Superior temporal gyrus (tissue), 1 donor: ENCODE measurements around the gene EML1.
"Not testable (repeated sequence)": the region's sequence is repeated elsewhere in the genome, so short reads cannot be mapped to it uniquely, and the experiment has no call there.

Experiments used
- DNase-seq: peaks from one replicate; pipeline ENCODE4 v3.0.0-alpha.2; 2016; ENCODE audit errors: extremely low spot score

EML1 gene

DNA sequence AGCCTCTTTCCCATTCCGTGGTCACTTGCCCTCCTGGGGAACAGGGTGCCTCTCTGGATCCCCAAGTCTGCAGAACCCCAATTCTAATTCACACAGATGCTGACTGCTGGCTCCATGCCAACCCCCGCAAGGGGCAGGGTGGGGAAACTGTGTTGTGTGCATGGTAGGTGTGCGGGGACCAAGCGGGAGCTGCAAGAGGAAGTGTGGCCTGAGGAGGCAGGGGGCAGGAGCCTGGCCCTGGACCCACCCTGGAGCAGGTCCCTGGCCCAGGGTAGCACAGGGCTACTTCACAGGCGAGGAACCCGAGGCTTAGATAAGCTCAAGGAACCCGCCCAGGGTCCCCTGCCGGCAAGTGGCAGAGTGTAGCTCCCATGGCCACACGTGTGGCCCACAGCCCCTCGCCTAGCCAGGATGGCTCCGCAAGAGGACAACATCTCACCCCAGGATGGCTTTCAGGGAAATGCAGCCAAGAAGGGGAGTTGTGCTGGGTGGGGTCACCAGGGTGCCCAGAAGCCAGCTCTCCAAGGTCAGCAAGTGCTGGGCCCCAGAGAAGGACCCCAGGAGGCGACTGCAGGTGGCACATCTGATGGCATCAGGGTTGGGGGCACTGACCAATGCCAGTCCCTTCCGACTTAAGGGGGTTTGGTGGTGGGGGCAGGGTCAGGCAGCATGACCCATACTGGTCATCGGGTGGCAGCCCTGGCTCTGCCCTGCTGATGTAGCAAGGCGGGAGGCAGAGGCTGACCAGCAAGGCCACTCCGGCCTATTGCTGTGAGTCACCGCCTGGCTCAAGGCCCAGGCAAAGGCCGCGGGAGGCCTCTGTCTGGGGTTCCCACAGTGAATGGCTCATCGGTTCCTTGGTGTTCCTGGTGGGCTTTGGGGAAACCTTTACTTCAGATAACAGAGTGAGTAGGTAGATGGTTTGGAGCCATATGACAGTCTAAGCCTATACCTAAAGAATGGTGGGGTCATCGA lies 37.3 kb upstream of the EML1 start:
- DNase-seq = peak; percentile 79

DNA sequence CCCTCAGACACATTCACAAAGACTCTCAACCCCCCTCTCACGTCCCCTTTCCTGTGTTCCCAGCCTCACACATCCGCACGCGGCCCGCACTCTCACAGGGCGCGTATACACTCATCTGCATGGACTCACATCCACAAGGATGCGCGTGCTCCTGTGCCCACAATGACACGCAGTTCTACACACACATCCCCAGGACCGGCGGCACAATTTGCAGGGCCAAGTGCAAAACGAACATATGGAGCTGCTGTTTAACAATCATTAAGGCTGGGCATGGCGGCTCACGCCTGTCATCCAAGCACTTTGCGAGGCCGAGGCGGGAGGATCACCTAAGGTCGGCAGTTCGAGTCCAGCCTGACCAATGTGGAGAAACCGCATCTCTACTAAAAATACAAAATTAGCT lies 36.4 kb upstream of the EML1 start:
- no peak for DNase-seq

DNA sequence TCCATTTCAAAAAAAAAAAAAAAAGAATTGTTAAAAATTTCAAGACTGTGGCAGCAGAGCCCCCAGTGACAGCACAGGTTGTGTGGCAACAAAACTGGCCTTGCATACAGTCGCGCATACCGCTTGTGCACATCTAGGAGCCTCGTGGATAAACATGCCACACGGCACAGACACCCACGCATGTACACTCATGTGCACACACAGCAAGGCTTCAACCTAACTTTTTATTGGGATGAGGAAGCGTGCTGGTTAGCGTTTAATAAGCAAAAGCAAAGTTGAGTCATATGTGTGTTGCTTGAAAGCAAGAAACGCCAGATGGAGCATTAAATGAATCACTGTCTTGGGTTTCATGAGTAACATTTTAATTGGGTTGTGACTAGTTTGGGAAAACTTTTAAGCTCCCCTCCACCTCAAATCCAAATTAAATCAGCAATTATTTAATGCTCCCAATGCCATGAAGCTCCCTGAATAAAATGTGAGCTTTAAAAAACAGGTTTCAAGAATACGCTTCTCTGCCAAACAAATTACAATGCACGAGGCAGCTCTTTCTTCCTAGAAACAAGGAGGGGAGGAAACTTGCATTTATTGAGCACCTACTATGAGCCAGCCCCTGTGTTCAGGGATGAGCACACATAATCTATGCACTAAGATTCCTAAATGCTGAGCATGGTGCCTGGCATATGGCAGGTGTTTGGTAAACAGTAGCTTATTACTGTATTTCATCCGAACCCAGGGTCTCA lies 35.7 kb upstream of the EML1 start:
- peak; percentile 57 for DNase-seq

DNA sequence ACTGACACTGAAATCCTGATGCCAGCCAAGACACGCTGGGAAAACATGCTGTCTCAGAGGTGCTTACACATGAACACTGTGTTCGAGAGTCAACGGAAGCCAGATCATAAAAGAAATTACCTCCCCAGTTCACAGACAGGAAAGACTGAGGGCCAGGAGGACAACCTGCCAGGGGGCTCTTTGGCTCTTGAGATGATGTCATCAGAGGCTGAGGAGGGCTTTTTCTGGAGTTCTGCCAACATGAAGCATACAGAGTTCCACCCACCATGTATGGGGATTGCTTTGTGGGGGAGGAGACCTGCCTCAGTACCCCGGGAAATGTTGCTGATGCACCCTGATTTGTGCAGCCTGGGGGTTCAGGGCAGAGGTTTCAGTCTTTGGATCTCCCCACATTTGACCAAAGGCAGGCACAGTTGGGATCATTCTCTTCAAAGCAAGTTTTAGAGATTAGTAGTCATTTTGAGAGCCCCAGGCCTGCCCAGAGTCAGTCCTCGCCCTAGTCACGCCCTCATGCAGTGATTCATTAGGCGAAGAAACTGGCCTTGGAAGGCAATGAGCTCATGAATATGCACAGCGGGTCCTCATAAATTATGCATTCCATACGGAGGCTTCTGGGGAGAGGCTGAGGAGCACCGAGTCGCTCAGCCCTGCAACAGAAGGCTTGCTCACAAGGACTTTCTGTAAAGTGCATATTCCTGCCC lies 34.9 kb upstream of the EML1 start:
- peak; percentile 30 for DNase-seq

DNA sequence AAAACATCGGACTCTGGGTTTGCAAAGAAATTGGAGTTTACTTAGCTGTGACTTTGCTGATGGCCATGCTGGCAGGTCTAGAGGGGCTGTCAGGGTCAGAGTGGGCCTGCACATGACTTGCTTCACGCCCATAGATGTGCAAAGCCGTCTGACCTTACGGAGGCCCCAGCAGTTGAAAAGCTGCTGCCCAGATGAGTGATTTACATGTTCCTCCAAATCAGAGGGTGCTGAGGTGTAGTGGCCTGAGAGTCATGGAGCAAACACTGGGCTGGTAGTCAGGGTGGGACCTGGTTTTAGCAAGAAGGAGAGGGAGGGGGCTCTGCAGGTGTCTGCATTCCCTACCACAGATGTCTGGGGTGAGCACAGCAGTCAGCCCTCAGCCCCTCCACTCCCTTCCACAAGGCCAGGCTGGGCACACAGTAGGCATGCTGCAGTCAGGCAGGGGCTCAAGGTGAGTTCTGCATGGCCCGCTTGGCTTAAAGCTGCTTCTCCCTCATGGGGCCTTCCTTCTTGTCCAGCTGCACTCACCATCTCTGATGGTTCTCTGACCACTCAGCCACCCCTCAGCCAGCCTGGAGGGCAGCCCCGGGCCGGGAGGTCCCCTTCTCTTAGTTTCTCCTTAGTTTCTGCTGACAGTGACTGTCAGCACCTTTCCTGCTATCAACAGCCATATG lies 34.2 kb upstream of the EML1 start:
- DNase-seq = no peak

DNA sequence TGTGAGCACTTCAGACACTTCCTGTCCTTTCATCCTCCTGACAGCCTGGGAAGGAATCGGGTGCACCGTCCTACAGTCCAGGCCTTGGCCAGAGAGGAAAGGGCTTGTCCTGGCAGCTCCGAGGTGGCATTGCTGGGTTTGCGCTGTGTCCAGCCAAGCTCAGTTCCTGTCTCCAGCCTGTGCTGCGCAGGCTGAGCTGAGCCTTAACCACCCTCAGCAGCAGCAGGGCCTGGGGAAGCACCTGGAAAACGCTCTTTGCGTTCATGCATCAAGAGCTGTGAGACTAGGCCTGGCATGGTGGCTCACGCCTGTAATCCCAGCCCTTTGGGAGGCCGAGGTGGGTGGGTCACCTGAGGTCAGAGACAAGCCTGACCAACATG lies 33.7 kb upstream of the EML1 start:
- no peak for DNase-seq

DNA sequence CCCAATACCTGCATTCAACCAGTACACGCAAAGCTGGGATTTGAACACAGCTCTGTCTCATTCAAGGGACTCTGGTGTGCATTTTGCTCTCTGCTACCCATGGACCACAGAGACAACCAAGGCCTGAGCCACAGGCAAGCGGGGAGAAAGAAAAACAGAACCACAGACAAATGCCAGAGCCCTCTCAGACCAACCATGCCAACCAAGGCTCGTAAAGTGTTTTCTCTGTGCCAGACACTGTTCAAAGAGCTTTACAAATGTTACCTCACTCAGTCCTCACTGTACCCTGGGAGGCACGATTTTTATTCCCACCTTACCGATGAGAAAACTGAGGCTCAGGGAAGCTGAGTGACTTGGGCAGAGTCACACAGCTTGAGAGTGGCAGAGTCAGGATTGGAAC lies 32.4 kb upstream of the EML1 start:
- no peak for DNase-seq

DNA sequence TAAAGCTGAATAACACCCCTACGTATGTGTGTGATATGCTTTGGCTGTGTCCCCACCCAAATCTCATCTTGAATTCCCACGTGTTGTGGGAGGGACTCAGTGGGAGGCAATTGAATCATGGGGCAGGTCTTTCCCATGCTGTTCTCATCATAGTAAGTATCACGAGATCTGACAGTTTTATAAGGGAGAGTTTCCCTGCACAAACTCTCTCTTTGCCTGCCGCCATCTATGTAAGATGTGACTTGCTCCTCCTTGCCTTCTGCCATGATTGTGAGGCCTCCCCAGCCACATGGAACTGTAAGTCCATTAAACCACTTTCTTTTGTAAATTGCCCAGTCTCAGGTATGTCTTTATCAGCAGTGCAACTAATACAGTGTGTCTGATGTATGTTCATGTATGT lies 30.3 kb upstream of the EML1 start:
- DNase-seq = not testable (repeated sequence)

DNA sequence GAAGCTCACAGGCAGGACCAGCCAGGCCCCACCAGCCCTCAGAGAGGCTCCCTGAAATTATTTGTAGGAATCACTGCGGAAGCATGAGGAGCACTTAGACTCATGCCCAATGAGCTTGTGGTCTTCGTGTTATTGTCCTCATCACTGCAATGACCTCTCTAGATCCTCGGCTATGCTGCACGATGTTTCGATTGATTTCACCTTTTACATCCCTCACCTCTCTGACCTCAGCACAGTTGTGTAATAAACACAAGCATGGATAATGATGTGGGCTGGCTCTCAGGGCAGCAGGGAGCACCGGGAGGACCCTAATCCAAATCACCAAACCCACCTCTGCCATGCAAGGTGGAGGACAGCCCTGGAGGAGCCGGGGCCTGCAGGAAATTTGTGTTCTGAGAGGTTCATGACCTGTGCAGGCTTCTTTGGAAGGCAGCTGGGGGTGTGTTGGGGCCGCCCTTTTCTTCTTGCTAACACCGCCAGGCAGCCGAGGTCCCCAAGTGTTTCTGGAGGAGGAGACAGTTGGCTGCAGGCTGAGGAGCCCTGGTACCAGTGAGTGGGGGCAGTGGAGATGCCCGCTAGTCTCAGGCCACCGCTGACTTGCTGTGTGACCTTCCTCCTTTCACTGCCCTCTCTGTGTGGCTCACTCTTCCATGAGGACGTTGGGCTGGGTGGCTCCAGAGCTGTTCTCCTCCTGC lies 29.5 kb upstream of the EML1 start:
- DNase-seq = no peak

DNA sequence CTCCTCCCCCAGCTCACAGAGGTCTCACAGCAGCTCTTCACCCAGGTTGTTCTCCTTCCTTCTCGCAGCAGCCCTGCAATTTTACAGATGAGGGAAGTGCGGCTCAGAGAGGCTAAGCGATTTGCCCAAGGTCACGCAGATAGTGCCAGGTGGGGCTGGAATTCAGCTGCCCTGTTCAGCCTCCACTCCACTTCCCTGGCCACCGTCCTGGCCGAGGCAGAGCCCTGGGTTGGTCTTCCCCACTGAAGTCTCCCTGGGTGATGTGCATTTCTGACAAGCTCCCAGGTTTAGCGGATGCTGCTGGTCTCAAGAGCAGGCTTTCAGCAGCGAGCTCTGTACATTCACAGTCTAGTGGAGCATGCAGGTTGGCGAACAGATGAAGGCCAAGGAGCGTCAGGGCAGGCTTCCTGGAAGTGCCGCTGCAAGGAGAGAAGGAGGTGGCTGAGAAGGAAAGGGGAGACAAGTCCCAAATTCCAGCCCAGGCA lies 28.9 kb upstream of the EML1 start:
- DNase-seq = no peak

DNA sequence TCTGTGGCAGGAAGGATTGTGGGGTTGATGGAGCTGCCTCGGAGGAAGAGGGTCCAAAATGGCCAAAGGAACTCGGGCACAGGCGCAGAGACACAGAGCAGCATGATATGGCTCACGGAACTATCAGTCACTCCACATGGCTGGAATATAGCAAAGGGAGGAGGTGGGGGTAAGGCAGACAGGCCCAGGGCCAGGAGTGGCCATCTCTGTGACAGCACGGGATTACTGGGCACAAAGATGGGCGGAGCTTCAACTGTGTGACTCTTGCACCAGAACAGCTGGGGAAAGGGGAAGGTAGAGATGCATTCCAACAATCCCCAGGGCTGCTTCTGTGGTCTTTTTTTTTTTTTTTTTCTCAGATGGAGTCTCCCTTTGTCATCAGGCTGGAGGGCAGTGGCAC lies 24.8 kb upstream of the EML1 start:
- no peak for DNase-seq

DNA sequence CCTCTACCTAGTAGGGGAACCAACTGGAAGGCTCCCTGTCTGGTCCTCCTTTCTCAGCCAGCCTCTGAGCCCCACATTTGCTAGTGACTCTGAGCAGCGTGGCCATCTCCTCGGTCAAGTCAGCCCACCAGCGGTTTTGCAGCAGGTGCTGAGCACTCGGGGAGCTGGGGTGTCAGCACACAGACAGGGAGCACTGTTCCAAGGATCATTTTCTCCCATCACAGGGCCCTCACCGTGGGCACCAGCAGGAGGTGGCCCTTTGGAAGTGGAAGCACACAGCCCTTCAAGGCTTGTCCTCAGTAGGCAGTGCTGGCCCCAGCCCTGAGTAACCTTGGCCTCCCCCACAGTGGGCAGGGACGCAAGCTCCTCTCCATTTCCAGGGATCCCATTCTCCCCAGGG lies 24.1 kb upstream of the EML1 start:
- no peak for DNase-seq

DNA sequence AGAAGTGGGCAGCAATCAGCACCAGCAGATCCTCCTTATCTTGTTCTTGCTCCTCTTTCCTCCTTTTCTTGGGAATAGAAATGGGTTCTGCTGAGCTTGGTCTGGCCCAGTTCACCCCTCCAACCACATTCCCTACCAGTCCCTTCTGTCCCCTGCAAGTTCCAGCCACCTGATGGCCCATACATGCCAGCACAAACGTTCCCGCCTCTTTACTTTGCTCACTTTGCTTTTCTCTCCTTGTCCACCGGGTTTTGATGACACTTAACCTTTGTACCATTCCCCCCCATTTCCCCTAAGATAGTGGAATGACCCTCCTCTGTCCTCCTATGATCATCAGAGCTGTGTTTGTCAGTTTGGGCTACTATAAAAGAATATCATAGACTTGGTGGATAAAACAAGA lies 23.4 kb upstream of the EML1 start:
- DNase-seq = no peak

DNA sequence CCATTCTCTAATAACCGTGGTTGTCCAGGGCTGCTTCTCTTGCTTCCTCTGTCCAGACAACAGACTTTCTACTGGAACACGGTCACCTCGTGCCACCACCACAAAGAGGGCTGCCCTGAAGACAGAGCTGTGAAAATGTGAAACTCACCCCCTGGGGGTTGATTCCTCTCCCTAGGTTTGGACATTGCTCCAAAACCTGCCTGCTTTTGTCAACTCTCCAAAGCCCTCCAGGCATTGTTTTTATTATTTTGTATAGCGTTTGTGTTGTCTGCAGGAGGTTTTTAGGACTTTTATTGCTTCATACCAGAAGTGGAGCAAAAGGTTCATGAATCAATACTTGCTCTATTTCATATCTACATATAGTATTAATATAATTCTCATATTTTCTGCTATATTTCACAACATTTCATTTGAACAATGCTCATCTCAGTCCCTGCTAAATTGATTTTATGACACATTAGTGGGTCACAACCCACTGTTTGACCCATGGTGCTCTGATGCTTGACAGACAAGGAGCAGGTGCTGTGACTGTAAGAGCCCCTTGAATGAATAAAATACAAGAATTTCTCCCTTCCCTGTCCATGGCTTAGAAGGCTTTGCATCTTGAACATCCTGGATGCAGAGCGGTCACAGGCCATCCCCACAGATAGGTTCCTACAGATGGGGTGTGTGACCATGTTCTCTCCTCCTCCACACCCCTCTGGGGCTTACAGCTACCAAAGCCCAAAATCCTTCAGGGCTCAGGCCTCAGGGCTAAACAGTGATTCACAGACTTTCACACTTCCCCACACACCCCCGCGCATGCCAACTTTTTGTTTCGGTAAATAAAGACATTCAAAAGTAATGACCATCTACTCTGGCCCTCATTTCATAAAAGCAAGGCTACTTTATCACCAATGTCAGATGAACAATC lies 20.6 kb upstream of the EML1 start:
- no peak for DNase-seq

DNA sequence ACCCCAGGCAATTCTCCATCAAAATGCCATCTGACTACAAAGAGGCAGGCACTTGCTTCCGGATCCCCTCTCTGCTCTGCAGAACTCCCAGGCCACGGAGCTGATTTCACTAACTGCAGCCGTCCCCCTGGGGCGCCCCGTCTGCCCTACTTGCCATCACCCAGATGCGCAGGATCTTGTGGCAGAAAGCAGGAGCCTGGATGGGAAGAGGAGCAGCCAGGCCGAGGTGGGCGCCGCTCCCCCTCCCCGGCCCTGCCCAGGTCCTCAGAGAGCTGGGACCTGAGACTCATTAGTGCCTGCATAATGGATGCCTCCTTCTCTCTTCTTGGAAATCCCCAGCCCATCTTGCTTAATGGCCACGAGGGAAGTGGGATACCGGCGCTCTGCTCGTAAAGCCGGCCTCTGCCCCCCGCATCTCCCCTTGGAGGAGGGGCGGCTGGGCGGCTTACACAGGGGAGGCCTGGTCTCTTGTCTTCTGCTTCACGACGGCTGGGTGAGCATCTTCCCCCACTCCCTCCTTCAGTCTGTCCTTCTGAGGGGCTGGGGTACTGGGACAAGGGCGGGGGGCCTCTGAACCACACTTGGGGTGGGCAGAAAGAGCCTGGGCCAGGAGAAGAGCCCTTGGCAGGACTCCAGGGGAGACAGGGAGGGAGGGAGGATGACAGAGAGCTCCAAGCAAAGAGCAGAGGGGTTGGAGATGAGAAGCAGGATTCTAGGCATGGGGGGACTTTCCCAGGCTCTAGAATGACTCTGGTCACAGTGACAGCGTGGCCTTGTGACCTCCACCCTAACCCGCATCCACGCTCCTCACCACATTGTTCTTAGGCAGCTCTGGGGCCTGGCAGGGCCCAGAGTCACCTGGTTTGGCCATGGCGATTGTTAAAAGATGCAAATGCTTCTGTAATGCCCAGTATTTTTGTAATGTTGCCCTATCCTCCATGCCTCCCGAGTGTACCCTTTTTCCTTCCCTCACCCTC lies 19.4 kb upstream of the EML1 start:
- DNase-seq = no peak

DNA sequence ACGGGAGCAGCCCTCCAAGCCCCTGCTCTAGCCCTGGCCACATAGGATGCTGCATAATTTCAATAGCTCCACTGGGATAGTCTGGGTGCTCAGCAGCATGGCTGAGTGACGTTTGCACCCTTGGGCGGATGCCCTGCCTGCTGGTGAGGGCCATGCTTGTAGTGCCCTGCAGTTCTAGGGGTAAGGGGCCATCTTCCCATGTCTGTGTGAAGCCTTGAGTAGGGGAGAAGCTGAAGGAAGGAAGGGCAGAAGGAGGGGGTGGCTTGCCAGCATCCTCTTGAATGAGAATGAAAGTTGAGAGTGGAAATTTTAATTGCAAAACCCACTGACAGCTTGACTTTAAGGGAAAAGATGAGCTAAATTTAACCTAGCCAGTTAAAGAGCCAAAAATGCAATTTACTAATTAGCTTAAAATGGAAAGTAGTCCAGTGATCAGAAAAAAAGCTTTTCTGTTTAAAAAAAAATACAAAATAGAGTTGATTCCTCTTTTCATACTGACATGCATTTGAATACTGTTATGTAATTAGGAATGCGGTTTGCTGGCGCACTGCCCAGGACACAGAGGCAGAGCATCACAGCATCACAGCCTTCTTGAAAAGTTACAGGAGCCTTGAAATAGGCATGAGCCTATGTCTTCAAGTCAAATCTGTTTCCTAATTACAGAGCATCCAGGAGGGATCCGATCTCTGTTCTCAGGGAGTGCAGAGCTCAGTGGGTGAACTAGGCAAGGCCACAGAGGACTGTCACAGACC lies 18.5 kb upstream of the EML1 start:
- peak; percentile 83 for DNase-seq

DNA sequence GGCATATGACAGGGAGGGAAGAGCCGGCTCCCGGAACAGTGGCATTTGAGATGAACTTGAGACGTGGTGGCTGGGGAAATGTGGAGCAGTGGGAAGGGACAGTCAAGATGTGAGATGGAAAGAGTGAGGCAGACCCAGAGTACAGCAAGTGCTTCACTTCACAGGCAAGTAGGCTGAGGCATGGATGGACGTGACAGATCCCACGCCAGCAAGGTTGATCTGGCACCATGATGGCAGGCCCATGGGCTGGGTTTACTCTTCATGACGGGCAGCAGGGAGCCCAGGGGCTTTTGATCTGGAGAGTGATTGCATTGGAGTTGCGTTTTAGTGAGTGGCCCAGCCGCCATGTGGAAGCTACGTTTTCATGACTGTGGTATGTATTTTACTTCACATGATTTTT lies 17.9 kb upstream of the EML1 start:
- no peak for DNase-seq

DNA sequence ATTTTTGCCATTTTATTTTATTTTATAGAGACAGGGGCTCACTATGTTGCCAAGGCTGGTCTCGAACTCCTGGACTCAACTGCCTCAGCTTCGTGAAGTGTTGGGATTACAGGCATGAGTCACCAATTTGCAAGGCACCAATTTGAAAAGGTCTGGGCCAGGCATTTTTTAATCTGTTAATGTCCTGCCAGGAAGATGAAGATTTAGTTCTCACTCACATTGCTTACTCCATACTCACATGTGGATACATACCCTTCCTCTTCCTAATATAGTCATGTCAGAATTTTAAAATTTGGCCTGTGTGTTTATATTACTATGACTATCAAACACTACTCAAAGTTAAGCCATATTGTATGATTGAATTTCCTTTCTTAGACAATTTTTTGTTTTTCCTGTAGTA lies 15.3 kb upstream of the EML1 start:
- no peak for DNase-seq
